C1 segment of cervical spinal cord (tissue), 14 donors: Measurements from ENCODE around the gene DNAJC25.
"Not testable (repeated sequence)": the region's sequence is repeated elsewhere in the genome, so short reads cannot be mapped to it uniquely, and the experiment has no call there.

Experiments
- DNase-seq, 14 donors: peaks; one replicate each; lab custom pipeline; 2025; lab: John Stamatoyannopoulos, UW

DNAJC25 gene

GRCh38 chr9:111663301-111663823 lies 32.2 kb downstream of the DNAJC25 start:
- DNase-seq, result no peak

- DNase-seq, result no peak
These were observed 37.0 kb downstream of the DNAJC25 start for GRCh38 chr9:111668026-111668573.

GRCh38 chr9:111668601-111669000 lies 37.5 kb downstream of the DNAJC25 start:
- not testable (repeated sequence) for DNase-seq

- DNase-seq, result no peak
These were observed 43.2 kb downstream of the DNAJC25 start for GRCh38 chr9:111674319-111674718.

- no peak for DNase-seq
These were observed 45.0 kb downstream of the DNAJC25 start for GRCh38 chr9:111676116-111676515.

- DNase-seq, result no peak
These were observed 47.2 kb downstream of the DNAJC25 start for GRCh38 chr9:111678293-111678692.

- no peak for DNase-seq
These were observed 48.1 kb downstream of the DNAJC25 start for GRCh38 chr9:111679199-111679598.

- DNase-seq, result no peak
These were observed 52.3 kb downstream of the DNAJC25 start for GRCh38 chr9:111683392-111683791.

- no peak for DNase-seq
These were observed 60.7 kb downstream of the DNAJC25 start for GRCh38 chr9:111691672-111692329.

GRCh38 chr9:111696796-111697195 lies 65.7 kb downstream of the DNAJC25 start:
- no peak for DNase-seq

GRCh38 chr9:111700776-111701175 lies 69.6 kb downstream of the DNAJC25 start:
- no peak for DNase-seq
